ENCODE measurements around the gene DMAP1.

DNA sequence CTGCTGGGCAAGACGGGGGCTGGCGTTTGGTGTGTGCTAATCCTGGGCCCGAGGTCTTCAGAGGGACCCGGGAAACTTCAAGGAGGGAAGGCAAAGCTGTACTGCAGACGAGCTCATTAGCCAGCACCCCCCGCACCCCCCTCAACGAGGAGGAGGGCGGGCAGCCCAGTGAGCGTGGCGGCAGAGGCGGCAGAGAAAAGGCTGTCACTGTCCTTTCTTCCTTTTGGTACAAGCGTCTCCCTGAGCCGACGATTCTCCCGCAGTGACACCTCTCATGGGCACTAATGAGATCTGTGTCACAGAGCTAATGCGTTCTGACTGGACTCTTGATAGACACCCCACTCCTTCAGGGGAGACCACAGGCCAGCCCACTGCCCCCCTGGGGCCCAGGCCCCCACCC lies 29.5 kb downstream of the DMAP1 start:
- TF ChIP-seq, protein P1, sequence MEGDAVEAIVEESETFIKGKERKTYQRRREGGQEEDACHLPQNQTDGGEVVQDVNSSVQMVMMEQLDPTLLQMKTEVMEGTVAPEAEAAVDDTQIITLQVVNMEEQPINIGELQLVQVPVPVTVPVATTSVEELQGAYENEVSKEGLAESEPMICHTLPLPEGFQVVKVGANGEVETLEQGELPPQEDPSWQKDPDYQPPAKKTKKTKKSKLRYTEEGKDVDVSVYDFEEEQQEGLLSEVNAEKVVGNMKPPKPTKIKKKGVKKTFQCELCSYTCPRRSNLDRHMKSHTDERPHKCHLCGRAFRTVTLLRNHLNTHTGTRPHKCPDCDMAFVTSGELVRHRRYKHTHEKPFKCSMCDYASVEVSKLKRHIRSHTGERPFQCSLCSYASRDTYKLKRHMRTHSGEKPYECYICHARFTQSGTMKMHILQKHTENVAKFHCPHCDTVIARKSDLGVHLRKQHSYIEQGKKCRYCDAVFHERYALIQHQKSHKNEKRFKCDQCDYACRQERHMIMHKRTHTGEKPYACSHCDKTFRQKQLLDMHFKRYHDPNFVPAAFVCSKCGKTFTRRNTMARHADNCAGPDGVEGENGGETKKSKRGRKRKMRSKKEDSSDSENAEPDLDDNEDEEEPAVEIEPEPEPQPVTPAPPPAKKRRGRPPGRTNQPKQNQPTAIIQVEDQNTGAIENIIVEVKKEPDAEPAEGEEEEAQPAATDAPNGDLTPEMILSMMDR (conservative IDR thresholded peaks at IDR 0.05; ENCODE audit: low read length): no peak
- TF ChIP-seq EZH2phosphoT487 (IDR thresholded peaks at IDR 0.05; ENCODE audit: borderline replicate concordance, low read depth, low read length): no peak
